ENCODE data around the gene RASGRP3.
"Not testable (repeated sequence)": the region's sequence is repeated elsewhere in the genome, so short reads cannot be mapped to it uniquely, and the experiment has no call there.

Gene RASGRP3

DNA sequence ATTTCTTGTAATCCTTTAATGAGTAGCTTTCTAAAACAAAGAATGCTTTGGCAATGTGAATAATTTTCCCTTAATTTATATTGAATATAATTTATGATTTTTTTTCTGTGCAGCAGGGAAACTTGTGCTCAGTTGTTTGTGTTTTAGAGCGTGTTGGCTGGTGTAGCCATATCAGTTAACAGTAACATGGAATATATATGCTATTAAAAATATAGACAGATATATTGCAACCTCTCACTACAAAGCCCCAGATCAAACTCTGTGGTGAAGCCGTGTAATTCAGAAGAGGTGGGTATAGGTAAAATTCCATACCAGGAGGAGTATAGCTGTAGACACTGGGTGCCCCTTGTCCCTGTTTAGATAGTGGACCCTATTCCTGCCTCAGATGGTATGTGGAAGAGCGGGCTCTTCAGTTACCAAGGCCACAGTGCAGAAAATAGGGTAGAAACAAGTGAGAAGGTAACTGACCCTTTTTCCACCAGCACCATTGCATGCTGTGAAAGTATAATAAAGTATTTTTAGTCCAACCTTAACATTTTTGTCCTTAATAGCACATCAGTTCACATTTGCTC, 18.1 kb upstream of the RASGRP3 start:
- DNase-seq: no peak

DNA sequence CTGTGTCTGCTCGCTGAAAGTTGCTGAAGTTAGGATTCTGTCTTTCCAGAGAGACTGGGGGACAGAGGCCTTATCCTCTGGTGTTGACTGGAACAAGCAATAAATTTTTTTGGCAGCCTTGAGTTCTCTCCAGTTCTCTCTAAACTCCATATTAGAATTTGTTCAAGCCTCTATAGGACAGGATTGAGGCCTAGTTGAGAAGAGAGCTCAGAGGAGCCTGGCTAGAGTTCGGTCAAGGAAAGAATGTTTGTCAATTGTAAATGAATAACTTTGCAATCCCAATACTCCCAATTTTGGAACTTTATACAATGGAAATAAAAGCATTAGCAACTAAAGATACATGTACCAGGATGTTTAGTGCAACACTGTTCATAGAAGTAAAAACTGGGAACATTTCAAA, 16.7 kb upstream of the RASGRP3 start:
- no peak for DNase-seq

DNA sequence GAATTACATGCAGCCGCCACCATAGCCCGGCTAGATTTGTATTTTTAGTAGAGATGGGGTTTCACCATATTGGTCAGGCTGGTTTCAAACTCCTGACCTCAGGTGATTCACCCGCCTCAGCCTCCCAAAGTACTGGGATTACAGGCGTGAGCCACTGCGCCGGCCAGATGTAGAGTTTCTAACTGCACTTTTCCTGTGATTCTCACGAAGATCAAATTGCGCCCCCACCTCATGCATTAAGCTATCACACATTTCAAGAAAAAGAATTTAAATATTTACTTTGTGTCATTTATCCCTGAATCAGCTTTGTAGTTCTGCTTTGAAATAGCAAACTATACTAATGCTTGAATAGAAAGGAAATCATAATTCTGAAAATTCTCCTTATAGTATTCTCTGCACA, 13.9 kb upstream of the RASGRP3 start:
- DNase-seq: not testable (repeated sequence)

DNA sequence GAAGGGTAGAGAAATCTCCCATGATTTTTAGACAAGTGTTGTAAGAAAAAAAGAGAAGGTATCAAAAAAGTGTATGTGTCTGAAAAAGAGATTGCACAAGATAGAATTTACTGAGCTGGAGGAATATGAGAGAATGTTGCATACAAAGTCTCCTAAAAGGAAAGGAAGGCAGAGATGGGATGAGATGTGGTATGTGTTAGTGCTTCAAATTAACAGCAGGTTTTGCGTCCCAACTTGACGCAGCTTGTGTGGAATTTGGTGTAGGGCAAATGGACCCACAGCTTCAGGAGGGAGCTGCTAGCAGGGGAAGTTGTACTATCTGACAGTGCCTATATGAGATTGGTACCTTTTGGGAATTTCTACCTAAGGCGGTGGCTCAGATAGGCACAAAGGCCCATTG, 9.0 kb upstream of the RASGRP3 start:
- DNase-seq: no peak

DNA sequence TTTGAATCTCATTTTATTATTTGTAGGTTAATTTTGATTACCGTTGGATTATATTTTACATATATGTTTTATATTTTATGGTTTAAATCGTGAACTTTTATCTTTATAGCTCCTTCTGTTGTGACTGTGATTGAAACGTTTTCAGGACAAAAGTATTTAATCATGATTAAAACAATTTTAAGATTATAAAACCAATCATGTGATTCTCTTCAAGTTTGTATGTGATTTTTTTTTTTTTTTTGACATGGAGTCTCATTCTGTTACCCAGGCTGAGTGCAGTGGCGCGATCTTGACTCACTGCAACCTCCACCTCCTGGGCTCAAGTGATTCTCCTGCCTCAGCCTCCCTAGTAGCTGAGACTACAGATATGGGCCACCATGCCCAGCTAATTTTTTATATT, 7.2 kb upstream of the RASGRP3 start:
- DNase-seq: no peak

DNA sequence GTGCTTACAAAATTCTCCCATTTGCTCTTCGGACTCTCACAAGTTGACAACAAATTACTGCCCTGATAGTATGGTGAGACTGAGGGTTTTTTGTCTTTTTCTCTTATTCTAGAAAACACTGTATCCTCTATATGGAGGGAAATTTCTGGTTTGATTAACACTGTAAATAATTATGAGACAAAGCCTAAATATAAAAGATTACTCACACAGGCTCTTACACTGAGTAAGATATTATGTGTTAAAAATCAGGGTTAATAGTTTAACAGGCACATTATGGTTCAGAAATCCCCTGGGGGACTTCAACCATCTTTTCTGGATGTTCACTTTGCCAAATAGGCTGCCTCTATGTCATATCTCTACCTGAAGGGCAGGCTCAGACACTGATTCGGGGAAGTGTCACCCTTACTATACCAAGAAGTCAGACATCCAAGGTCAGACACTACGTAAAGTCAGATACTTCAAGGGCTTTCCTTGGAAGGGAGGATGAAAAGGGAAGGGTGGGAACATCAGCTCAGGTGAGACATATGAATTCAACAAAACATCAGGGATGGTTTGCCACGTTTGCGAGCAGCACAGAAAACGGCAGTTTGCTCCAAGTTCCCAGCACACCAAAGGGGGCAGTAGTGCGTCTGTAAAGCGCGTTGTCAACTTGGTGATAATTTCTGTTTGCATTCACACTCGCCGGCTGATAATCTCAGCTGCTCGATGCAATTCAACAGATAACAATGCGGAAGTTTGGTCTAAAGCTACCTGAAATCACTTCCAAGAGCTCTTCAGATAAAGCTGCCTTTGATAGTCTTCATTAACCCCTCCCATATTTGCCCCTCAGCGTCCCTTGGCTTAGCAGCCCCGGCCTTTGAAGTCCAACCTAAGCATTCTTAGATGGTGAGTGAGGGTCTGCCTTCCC, 972 bp upstream of the RASGRP3 start:
- DNase-seq: peak; percentile 60

DNA sequence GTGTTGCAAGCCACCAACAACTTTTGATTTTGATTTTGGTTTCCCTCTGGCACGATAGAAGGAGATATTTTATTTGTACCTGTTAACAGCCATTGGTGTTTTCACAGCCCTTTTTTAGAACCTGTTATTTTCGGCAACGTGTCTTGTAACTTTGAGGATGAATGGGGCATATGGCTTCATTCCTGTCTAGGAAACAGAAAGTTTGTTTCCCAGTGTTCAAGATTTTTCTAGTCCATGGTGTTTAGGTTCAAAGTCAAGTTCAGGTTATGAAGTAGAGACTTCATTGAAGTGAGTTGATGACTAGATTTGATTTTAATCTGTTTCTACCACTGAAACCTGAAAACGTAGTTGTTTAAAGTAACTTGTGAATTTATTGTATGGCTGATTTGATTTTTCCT, 343 bp downstream of the RASGRP3 start:
- DNase-seq: no peak

DNA sequence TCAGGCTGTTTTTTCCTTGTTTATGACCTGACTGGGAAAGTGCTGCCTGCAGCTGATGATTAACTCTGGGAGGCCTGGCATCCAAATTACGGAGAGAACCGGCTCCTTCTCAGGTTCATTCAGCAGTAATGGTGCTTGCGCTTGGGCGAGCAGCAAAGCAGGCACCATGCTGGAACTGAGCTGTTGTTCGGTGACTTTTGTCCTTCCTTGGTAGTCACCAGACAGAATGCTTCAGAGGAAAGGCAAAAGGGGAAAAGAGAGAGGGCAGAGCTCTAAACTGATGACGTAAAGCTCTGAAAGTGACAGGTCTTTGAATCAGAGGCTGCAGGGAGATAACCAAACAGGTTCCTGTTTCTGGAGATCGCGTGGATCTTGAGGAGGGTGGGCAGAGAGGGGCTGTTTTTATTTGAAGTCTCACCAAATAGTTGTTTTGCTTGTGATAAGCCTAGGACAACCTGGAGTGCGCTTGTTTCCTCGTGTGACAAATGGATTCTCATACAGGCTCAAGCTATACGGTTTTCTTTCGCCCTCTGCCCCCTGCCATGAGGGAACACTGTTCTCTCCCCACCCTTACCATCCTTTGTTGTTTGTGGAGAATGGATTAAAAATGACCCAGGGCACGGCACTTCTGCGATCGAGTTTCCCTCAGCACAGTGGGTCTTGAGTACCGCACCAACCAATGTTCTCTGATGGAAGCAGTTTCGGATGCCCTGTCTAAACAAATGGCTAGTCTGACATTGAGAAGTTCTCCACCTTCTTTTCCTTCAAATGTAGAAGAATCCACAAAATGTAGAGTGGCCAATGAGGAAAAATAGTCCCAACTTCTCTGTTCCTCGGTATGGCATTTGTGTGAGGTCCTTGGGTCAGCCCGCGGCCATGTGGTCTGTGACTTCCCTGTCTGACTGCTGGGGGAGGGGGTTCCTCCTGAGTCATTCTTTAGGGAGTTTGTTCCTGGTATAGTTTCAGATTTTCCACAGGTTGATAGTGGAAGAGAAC, 1.3 kb downstream of the RASGRP3 start:
- DNase-seq: no peak

DNA sequence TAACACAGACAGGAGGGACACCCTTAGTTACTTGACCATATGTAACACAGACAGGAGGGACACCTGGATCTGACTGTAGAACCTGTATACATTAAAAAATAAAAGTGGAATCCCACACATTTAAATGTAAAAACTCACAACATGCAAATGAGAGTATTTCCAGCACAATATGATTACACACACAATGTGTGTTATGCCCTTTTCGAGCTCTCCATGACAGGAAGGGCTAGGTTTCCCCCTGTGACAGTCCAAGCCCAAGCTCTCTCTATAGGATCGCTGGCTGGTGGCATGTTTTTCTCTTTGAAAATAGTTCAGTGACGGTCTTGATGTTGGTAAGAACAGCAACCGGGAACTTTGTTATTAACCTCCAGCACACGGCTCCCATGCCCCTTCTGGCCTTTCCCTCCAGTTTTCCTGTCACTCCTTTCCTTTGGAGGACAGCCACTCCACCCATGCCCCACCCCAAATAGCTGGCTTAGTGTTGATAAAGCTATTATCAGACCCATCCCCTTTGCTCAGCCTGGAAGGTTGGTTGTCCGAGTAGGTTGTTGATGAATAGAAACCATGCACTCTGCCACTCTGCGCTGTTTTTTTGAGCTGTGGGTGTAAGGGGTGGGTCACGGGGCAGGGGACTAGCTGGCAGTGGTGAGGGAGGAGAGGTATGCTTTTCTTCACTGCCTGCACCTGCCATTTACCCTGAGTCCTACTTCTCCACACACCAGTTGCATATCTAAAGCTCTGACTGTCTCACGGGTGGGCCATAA, 2.7 kb downstream of the RASGRP3 start:
- no peak for DNase-seq

DNA sequence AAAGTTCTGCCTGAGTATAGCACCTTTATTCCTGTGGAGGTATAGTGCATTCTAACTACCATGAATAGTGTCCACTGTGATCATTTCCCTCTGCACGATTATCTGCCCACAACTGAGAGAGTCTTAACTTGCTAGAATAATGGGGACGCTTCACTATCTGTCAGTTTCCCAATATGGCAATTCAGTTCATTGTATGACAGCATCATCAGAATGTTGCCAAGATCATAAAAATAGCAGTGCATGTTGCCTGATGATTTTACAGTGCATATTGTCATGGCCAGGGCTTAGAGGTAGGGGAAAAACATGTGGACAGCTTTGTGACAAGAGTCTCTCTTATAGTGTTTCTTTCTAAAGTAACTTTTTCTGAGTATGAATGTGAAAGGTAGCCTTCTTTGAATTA, 6.1 kb downstream of the RASGRP3 start:
- DNase-seq: no peak

DNA sequence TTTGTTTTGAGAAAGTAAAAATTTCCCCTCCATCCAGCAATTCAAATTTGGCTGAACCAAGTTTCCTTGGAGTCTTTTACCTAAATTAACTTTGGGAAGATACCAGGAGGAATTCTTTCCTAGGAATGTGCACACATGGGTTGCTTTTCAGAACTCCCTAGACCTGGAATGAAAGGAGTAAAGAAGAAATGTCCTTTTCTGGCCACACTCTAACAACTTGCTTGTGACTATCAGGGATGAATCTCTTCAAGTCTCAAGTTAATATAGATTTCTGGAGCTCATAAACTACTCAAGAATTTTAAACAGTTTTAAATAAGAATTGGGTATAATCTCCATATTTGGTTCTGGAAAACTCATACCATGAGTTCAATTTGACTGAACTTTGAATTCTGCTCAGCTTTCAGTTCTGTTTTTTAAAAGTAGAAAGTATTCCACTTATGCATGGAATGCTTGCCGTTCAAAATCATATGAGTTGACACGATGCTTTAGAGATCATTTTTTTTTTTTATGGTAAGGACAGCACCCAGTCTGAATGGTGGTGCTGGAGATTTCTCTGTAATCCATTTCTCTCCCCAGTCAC, 7.7 kb downstream of the RASGRP3 start:
- DNase-seq: no peak

DNA sequence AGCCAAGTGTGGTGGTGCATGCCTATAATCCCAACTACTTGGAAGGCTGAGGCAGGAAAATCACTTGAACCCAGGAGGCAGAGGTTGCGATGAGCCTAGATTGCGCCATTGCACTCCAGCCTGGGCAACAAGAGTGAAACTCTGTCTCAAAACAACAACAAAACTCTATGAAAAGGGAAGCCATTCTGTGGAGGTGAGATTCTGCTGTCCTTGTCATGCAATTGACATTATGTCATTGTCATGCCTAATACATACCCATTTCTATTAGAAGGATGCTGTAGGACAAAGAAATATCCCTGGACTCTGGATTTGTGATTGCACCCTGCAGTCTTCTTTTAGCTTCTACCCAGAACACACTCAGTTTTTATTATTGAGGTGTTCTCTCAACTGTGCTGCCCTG, 8.6 kb downstream of the RASGRP3 start:
- DNase-seq: no peak

DNA sequence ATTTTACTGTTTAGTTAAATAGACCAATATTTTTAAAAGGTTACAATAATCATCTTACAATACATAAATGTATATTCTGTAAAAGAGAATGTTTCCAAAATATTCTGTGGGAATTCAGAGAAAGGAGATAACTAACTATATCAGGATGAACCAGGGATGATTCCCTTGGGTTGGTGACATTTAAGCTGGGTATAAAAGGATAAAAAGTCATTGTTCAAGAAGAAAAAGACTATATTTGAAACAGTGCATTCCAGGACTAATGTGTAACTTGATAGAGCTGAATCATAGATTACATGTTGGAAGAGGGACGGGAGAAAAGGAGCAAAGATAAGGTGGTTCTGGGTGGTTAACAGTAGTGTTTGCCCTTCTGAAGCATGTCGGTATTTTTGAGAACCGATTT, 10.1 kb downstream of the RASGRP3 start:
- no peak for DNase-seq

DNA sequence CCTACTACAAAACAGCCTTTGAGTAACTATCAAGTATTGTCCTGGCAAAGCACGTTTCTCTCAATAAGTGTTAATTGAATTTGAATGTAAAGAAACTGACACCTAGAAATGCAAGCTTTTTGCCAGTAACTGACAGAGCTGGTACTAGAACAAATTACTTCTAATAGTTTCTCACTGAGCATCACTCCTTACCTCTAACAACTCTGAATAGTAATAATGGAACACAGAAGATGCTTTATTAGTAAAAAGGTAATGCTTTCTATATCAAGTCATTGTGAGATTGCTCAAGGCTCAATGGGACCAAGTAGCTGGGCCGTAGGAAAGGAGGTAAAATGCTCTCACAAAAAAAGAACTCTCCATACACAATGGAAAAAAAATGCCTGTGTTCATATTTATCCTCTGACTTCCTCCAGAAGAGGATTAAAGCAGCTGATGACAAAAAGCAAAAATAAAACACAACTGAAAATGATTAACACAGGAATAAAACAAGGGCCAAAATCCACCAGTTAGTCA, 11.8 kb downstream of the RASGRP3 start:
- no peak for DNase-seq

DNA sequence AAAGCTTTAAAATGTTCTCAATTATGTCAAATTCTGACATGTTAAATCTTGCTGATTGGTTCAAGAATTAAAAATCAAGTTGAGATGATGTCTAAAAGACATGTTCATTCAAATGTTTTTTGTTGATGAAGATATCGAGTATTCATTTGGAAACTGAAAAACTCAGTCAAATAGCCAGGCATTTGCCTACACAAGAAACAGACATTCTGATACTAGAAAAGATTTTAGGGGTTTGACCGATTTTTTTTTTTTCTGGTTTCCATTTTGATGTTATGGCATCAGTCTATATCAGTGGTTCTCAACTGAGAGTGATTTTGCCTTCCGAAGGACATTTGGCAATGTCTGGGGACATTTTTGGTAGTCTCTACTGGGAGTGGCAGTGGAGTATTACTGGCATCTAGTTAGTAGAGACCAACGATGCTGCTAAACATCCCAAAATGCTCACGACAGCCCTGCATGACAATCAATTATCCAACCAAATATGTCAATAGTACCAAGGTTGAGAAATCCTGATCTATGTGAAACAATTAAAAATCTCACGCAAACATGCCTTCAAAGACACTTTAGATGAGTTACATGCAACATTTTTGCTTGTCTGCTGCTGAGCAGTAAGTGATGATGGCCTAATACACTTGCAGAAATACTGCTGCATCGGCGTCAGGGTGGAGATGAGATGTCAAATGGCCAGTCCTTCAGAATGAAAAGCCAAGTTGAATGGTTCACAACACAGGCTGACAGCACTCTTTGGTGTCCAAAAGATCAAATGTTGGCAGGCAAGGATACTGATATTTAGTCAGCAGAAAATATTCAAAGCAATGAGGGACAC, 12.5 kb downstream of the RASGRP3 start:
- DNase-seq: no peak

DNA sequence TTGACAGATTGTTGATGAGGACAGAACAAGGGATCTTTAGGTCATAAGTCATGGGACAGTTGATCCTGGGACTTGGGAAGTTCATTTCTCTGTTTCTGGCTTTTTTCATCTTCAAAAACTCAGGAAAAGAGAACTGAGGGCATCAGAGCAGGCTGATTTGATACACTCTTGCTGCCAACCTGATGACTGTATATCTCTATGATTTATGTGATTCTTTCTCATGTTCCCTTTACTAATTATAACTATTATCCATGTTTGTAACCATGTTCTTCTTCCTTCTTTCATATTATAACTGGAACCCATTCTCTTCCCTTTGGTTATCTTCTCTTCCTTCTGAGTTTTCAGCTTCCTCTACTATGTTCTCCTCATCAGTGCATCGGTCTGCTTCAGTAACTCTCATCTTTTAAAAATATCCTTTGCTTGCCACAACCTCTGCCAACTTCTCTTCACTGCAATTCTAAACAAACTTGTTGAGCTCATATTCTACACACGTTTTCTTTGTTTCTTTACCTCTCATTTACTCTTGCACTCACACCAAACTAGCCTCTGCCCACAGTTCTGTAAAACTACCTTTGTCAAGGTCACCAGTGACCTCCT, 13.5 kb downstream of the RASGRP3 start:
- no peak for DNase-seq

DNA sequence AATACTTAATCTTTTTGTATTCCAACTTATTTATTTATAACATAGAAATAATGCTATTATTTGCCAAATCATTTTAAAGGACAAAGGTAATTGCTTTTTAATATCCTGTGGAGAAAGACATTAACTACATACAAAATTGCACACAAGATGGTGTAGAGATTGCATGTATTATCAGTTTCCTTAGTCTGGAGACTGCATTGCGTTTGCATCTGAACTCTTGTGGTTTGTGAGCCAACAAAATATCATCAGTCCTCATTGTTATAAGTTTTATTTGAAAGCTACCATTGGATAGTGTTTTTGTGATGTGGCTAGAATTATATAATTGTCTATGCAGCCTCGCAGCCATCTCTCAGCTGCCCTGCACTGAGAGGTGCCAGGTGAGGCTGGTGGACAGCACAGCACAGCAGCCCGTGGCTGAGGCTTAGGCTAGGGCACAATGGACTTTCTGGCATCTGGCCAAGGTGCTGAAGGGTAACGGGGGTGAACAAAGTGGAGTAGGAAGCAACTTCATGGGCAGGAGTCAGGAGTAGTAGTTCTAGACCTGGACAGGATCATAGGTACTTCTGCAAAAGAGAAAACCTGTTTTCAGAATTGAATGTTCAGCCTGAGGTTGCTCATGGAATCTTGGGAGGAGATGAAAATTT, 15.1 kb downstream of the RASGRP3 start:
- no peak for DNase-seq

DNA sequence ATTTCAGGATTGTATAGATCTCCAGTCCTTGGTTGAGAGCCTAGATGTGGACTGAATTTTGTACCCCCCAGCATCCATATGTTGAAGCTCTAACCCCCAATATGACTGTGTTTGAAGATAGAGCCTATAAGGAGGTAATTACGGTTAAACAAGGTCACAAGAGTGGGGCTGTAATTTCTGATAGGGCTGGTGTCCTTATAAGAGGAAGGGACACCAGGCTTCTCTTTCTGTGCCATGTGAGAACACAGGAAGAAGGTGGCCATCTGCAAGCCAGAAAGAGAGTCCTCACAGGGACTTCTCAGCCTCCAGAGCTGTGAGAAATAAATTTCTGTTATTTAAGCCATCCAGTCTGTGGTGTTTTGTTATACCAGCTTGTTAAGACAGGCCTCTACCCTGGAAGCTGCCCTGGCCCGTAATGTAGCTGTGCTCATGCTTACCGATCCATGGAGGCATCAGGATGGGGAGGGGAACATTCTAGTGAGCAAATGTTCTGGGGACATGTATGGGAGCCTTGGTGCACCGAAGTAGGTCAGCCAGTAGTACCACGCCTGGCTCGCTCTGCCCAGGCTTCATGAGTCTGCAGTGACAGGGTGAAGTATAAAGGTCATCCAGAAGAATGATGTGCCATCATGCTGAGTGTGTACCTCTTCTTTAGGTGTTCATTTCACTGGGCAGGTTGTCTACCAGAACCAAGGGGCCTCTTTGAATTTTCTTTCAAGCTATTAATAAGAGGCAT, 16.1 kb downstream of the RASGRP3 start:
- no peak for DNase-seq

DNA sequence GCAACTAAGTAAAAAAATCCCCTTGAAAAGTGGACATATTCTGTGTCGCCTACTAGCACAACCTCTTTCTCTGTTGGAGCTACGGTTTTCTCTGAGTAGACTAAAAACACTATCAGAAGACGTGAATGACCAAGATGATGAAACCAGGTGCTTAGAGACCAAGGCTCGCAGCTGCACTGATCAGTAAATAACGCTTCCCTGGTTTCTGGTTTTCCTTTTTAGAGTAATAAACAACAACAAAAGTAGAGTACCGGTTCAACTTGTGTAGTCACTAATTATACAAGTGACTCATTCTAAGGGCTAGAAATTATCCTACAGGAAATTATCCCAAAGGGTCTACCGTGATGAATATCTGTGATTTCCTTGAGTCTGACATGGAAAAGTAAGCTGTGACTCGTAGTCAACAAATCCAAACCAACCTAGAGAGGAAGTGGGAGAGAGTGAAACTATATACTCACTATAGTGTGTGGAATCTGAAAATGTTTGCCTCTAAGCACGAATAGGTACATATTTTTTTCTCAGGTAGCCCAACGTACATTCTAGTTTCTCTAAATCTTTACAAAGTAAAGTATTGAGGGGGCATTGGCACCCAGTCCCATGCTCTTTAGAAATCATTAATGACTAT, 17.8 kb downstream of the RASGRP3 start:
- DNase-seq: no peak

All from NCI-H510A treated with DMSO at 0.1 percent for 48 hours (cell line).